Stimulated activated CD4-positive, alpha-beta T cell treated with anti-CD3 and anti-CD28 coated beads, Interleukin-1b, Interleukin-23, amount 100 ng/mL, for 1 hour (primary cell): ENCODE results near the gene AUH.
"Not testable (repeated sequence)": the region's sequence is repeated elsewhere in the genome, so short reads cannot be mapped to it uniquely, and the experiment has no call there.

Experiments
- DNase-seq, 2 donors: peaks; one replicate each; pipeline ENCODE4 v3.0.0-alpha.2; 2020; ENCODE audit warnings: low read depth in 2 of 2

AUH gene

DNA sequence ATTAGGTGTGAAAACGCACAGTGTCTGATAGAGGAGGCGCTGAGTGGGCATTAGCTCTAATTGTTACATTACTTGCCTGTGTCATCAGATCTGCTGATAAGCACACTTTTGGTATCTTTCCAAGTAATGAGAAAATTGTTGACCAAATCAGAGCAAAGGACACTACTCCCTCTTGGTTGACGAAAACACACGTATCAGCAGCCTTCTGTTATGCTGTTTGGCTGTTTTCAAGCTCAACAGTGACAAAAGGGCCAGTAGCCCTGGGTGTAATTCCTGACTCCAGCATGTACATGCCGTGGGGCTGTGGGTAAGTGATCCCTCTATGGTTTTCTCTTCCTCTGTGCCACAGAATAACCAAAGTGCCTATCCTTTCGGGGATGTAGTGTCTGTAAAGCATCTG, 151.4 kb downstream of the AUH start:
- DNase-seq = no peak

DNA sequence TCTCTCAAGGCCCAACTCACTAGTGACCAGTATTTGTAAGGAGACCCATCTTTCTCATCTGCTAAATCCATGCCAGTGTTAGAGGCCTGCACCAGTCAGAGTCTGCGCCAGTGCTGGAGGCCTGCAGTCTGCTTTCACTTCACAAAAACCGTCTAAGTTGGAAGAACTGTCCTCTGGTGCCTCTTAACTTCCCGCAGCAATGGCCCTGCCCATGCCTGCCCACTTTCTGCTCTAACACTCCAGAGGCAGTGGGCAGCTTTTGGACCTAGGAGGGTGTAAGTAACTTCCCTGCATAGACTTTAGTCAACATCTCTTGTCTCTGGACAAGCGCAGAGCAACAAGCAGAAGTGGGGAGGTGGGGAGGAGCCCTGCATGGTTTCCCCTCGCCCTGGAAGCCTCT, 152.9 kb downstream of the AUH start:
- DNase-seq = no peak

DNA sequence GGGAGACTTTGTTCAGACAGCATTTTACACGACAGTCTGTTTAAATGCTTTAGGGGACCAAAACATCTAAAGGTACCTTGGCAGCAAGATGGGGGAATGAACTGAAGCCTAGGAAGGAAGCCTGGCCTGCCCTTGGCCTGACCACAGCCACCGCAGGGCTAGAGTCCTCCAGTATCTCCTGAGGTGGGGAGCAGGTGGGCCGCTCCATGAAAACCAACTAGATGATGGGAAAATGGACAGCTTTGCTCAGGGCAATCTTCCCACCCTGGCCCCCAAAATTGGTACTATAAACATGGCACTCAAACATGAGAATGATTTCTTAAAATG, 153.3 kb downstream of the AUH start:
- DNase-seq = no peak

DNA sequence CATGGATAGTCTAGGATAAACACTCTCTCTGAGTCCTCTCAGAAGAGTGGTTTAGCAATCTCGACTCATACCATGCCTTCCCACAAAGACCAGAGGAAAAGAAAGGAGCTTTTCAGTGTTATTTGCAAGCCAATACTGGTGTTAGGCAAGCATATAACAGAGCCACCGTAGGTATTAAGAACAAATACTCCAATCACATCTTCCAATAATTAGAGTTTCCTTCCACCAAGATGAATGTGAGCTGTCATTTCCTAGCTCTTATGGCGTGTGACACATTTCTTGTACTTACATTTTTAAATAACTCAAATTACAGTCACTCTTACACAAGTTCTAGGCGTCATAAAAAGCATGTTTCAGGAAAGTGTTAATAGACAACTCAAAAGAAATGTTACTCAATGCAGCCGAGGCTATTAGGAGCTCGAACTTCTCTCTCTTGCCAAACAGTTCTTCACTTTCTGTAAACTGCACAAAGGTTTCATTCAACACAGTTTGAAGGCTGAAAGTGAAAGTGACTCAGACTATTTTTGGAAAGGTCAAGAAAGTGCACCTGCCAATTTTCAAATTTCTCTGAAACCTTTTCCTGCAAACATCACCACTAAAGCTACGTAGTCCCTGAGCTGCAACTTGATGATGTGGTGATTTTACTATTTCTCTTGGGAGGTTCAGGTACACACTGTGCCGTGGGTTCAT, 153.8 kb downstream of the AUH start:
- DNase-seq = no peak

DNA sequence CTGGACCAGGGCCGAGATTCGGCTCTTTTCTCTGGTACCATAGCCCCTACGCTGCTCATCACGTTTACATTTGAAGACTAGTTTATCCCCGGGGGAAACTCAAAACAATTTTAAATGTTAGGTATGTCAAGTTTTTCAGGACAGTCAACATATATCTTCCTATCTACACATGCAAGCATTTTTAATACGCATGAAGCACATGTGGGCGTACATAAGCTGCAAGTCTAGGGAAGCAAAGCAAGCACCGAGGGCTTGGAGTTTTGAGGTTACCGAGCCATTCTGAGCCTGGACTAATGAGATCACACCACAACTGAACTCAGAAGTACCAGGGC, 154.4 kb downstream of the AUH start:
- no peak for DNase-seq

DNA sequence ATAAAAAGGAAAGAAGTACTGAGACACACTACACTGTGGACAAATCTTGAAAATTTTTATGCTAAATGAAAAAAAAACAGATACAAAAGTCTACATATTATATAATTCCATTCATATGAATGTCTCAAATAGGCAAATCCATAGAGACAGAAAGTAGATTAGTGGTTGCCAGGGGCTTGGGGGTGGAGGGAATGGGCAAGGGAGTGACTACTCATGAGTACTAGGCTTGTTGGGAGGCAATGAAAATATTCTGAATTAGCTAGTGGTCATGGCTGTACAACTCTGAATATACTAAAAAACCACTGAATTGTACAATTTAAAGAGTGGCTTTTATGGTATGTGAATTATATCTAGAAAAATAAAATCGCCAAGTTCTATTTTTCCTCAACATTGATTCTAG, 154.9 kb downstream of the AUH start:
- DNase-seq = no peak

DNA sequence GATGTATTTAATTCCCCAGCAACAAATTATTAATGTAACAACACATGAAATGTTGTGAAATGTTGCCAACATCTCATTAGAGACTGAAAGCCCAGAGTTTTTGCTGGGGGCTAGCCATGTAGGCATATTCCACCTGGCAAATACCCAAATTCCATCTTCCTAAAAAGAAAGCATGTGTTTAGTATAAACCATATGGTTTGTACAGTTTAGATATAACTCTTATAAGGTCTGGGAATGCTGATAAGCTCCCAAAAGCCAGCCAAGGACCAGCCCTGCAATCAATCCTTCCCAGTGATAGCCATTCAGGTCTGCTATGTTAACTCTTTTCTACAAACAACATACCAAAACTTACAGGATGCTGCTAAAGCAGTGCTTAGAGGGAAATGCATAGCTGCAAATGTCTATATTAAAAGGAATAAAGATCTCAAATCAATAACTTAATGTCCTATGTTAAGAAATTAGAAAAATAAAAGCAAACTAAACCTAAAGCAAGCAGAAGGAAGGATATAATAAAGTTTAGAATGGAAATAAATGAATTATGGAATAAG, 158.9 kb downstream of the AUH start:
- no peak for DNase-seq

DNA sequence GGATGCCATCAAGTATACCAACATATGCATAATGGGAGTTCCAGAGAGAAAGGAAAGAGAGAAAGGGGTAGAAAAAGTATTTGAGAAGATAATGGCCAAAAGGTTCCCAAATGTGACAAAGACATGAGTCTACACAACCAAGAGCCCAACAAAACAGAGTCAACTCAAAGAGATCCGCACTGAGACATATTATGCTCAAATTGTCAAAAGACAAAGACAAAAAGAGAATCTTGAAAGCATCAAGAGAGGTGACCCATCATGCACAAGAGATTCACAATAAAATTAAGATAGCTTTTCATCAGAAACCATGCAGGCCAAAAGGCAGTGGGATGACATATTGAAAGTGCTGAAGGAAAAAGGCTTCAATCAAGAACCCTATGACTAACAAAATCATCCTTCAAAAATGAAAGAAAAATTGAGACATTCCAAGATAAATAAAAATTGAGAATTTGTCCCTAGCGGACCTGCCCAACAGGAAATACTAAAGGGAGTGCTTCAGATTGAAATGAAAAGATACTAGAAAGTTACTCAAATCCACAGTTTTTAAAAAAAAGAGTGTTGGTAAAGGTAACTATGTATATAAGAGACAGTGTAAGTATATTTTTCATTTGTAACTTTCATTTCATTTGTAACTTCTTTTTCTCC, 160.9 kb downstream of the AUH start:
- no peak for DNase-seq

DNA sequence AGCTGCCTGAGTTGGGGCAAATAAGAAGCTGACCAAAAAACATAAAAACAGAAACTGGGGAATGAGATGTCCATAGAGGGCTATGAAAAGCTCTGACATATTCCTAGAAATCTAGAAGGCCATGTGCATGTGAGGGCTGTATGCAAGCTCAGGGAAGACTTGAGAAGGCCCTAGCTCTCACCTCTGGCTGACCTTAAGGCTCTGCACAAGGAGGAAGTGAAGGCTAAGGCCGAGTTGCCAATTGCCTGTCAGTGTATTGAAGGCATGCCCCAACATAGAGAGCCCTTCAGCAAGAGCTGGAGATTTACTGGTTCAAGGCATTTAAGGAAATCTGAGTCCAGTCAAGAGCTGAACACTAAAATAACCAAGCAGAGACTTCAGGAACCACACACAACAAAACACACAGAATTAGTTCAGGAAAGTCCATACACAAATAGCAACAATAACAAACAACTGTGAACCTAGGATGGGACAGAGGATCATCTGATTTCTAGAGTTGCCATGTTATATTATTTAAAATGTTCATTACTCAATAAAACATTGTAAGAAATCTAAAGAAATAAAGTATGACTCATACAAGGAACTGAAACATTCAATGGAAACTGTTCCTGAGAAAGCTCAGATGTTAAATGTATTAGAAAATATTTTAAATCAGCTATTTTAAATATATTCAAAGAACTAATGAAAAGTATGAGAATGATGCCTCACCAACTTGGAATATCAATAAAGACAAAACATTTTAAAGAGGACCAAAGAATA, 161.8 kb downstream of the AUH start:
- DNase-seq = no peak

DNA sequence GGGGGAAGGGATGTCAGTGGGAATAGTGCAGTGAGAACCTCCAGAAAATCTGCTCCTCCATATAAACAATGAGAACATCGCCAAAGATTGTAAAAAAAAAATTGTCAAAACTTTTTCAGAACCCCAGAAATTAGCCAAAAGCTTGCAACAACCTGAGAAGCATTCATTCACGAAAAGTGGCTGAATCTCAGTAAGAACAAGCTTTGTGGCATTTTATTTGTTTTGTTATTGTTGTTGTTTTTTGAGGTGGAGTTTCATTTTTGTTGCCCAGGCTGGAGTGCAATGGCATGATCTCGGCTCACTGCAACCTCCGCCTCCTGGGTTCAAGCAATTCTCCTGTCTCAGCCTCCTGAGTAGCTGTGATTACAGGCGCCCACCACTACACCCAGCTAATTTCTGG, 162.8 kb downstream of the AUH start:
- not testable (repeated sequence) for DNase-seq

DNA sequence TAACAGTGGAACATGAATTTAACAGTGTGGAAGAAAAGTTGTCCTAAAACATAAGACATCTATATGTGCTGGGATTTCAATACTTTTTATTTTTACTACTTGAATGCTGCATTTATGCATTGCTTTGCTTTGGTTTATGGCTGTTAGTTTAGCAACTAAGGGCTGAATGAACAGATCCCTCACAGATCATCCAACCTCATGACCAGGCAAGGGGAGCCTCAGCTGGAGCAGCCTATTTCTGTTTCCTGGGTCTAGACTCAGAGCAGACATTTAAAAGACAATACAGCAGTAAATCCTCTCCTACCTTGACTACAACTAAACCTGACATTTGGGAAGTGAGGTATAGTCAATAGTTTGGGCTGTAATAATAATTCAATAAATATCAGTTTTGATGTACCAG, 163.3 kb downstream of the AUH start:
- no peak for DNase-seq

DNA sequence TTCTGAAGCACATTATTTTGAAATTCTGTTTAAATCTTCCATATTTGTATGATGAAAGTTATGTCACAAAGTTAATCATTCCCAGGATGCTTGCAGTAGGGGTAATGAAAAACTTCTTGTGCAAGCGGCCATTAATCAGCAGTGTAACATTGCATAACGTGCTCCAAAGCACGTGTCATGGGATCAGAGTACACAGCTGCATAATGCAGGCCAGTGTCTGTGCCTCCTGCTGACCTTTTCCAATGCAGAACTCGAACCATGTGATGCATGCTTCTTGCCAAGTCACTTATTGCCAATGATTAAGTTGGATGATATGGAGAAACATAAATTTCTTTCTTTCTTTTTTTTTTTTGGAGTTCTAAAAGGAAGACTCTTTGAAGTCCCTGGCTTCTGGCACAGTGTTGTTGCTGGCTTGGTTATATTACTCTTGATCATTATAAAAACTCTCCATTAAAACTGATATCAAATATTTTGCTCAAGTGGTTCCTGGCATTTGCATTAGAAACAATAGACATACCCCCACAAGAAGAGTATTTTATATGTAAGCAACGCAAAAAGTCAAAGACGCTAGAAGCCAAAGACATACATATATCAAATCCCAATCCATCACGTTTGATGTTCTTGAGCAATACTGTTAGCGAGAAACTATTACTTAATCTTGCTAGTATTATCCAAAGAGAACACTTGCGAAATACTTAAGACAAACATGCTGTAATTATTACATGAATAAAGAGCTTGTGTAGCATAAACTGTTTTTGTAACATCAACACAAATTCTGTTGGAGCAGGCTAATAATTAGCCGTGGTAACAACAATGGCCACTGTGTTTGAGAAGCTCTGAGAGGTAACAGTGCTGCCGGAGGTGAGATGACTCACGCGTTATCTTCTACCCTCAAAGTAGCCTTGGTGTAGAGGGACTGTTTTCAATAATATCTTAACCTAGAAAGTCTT, 164.2 kb downstream of the AUH start:
- DNase-seq = no peak

DNA sequence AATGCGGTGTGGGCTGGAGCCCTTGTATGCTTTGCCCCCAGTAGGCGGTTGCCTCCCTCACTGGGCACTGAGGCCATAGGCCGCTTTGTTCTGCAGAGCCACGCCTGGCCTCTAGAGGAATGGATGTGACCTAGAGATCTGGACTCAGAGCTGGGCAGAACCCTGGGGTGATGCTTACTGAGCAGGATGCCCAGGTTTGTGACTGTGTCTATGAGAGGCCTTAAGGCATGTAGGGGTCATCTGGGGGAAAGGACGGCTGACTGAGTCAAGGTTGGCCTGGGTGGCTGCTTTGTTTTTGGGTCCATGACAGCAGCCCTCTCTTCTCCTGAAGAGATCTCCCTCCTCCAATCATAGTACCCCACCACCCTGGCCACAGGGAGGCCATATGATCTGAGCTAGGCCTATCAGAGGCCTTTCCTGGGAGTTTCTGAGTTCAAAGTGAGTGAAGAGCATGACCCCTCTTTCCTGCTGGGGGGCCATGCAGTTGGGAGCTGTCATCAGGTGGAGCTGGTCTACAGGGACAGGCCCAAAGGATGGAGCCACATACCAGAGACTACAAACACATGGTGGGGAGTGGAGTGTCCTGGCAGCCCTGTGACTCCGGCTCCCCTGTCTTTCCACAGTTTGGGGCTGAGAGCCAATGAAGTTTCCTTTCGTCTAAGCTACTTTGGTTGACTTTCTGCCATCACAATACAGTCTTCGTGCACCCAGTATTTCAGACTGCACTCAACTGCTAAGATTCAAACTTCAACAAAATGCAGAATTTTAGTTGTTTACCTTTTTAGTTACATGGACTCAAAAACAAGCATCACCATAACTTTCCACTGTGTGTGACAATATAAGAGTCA, 165.4 kb downstream of the AUH start:
- DNase-seq = no peak

DNA sequence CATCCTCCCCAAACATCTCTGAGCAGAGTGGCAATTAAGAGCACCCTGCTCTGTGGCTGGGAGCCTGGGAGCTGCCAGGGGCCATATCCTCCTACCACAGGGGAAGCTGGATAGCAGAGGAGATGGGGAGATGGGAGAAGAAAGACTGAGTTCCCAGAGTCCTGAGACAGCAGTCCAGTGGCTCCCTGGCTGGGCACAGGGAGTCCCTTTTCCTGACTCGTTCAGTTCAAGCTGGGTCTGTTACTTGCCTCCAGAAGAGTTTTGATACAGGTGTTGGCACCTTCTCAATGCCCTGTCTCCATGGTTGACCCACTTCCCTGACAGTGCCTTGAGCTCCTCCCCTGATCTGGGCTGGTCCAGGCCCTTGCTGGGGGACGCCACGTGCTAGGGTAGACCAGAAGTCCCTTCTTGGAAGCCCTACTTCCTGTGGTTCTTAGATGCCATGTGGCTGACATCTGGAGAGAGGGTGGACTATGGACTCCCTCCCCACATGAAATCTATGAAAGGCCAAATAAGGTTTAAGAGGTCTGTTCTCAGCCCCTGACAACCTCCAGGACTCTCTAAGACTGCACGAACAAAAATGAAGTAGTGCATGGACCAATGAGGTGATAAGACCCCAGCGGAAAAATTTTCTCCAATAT, 166.2 kb downstream of the AUH start:
- DNase-seq = no peak

DNA sequence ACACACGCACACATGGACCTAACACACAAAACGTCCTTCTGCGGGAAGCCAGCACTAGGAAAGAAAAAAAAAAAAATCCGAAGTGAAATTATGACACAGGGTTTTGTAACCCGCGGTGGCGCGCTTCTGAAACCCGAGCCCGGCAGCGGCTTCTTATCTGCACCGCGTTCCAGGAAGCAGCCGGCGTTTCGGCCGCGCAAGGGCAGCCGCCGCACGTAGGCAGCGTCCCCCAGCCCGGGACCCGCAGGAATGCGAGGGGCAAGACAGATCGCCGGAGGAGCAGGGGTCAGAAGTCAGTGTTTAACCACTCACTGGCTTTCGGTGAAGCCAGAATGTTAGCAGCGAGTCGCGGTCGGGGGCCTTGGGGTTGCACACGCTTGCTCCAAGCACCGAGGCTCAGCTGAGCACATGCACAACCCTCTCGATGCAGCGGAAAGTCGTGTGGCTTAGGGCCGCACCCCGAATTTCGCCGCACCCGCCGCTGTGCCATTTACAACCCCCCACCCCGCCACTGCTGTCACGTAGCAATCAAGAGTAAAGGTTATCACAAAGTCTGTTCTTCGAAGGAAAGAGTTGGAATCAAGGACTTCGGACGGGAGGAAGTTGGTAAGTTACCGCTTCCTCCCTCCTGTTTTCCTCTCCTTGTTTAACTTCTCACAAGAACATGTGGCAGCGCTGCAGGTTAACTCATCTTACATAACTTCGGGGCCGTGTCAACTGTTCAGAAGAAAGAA, 167.9 kb downstream of the AUH start:
- peak in 1 of 2 donors; percentile 49 for DNase-seq

DNA sequence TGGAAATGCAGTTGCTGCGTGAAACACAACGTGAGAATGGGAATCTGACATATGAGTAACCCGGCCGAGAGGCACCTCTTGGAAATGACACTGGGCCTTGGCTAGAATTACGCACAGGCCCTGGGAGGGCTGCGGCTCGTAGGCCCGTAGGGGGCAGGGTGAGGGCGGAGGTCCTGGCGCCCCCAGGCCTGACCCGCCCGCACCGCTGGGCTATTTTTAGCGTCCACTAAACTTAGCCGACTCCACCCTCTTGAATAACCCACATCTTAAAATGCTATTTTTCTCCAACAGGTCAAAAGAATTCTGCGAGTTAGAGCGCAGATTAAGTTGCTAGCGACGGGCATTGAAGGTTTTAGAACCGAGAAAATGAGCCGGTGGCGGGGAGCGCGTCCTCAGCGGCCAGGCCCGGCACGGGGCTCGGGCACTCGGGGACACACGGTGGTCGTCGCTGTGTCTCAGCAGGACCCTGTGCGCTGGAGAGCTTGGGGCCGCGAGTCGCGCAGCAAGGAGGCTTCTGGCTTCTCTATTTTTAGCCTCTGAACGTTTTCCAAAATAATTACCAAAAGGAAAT, 168.5 kb downstream of the AUH start:
- DNase-seq = peak in 1 of 2 donors; percentile 40

DNA sequence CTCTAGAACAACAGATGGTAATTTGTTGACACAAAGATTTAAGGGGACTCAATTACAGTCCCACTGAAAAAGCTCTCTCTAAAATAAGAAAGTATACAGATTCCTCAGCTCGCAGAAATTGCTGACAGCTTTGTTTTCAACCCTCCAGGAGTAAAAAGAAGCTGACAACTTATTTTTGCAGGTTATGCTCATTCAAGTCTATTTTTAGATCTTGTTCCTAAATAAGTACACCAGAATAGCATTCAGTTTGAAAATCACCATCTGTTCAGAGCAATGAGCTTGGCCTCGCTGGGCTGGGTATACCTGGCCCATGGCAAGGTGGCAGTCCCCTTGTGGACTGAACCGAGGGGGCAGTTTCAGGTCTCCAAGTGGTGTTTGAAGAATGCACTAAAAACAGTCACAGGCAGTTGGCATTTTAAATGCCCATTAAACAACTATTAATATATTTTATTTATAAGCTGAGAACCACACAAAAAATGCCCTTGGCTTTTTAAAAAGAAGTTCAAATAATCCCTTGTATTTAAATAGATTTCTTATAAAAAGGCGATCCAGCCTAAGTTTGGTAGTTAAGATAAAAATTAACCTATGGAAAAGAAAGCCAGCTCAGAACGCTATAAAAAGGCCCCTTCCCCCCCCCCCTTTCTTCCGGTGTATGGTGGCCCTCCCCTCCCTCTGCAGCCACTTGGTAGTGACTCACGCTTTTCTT, 169.2 kb downstream of the AUH start:
- no peak for DNase-seq

DNA sequence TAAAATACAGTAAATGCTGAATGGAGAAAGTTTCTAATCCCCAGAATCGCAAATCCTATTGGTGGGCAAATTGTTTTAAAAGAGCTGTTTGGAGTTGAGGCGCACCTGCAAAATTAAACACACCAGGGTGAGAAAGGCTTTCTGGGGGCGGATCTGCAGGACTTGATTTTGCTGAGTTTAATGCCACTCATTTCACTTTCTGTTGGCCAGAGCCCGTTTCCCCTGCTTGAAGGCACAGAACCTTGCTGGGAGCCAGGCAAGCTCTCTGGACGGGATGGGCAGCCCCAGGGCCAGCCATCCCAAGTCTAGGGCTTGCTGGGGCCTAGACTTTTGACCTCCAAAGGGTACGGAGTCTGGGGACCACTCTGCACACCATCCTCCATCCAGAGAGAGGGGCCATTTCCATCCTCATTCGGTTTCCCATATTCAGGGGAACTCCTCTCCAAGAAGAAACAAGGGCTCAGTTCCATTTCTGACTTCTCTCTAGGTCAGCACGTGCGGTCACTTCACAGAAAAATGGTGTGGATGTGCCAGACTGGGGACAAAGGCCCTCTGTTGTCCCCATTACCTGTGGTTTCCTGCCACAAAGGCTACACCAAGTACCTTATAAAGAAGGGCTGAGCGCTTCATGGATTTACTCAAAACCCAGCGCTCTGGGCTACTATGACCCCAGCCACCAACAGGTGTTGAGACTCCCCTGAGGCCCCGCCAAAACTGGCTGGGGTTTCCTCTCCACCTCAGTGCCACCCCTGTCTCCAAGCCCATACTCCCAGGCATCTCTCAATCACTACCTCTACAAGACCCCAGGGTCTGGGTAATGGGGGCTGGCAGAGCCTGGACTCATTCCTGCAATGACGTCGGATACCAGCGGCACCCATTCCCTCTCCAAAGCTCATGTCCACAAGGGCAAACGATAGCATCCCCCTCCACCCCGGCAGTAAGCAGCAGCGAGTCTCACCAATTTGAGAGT, 170.0 kb downstream of the AUH start:
- DNase-seq = no peak
